Cardiac septum (tissue), 1 donor: Measurements from ENCODE around the gene BZW2. TPM values are rescaled to one million over a fixed set of nuclear protein-coding genes. Genes with fewer than 3 reads are reported as not detected.
"Not testable (repeated sequence)": the region's sequence is repeated elsewhere in the genome, so short reads cannot be mapped to it uniquely, and the experiment has no call there.

ENCODE experiments used
- DNase-seq: peaks from one replicate; pipeline ENCODE4 v3.0.0-alpha.2; 2020; ENCODE audit warnings: low spot score
- intact Hi-C: fragments of 100-400 bp; cut with DNase I; formaldehyde crosslinking; loops from one replicate; pipeline ENCODE4 v1.14.0; 2022
- total RNA-seq: library from RNA; stranded (reverse); fragmentation: NEBNext Ultra II Directional; extraction: Animal tissue kit (Norgen Biotek cat#: 25700); gene quantifications from one replicate; pipeline ENCODE4 v1.2.1, GENCODE V29; 2021
- donor health status: DM: no; HTN: no; CAD: no.

Gene BZW2
- total RNA-seq, 1 donor from 2014 or later = 285 TPM

DNA sequence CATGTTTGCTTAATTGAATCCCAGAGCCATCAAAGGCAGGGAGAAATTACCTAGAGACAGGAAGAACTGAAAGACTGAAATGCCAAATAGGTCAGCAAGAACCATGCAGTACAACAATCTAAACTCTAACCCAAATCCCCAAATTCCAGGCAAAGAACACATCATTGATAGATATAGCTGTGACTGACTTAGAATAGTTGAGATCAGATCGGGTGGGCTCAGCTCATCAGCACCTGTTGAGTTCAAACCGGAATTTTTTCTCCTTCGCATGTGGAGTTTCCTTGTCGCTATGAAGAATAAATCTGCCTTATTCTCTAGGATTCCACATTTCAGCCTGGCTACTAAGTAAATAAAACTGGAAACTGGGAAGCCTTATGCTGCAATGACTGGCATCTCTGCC is 1.8 kb upstream of the BZW2 start:
- intact Hi-C loops = loop anchor here (10.0 kb wide), 1 partner anchor 651 kb away; the partner anchor contains the start of gene AHR
- DNase-seq = no peak

GRCh38 chr7:16644636-16645592 is 1.1 kb upstream of the BZW2 start:
- no peak for DNase-seq
- intact Hi-C loops = loop anchor here (10.0 kb wide), 1 partner anchor 650 kb away; the partner anchor contains the start of gene AHR

- DNase-seq = no peak
- intact Hi-C loops = loop anchor here (10.0 kb wide), 1 partner anchor 648 kb away; the partner anchor contains the start of gene AHR
Observed at GRCh38 chr7:16646472-16647072, 591 bp downstream of the BZW2 start.

- DNase-seq = no peak
- intact Hi-C loops = loop anchor here (10.0 kb wide), 1 partner anchor 647 kb away; the partner anchor contains the start of gene AHR
Observed at GRCh38 chr7:16647435-16647960, 1.5 kb downstream of the BZW2 start.

GRCh38 chr7:16648551-16648950 is 2.6 kb downstream of the BZW2 start:
- intact Hi-C loops = loop anchor here (10.0 kb wide), 1 partner anchor 646 kb away; the partner anchor contains the start of gene AHR

DNA sequence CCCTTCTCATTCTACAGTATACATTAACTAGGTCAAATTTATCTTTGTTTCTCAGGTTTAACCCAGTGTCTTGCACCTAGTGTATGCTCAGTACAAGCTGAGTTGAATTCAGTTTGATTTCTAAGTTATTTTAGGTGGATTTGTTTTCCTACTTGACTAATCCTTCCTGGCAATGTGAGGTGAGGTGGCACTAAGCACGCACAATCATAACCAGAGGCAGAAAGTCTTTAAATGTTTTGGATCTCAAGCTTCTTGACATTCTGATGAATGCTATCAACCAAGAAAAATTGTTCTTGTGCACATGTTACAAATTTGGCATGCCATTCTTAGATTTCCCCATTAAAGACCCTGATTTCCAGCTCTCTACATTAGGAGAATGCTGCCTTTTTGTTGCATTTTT is 3.2 kb downstream of the BZW2 start:
- intact Hi-C loops = loop anchor here (10.0 kb wide), 1 partner anchor 646 kb away; the partner anchor contains the start of gene AHR

More at GRCh38 chr7:16648551-16648950, 2.6 kb downstream of the BZW2 start:
- no peak for DNase-seq

DNA sequence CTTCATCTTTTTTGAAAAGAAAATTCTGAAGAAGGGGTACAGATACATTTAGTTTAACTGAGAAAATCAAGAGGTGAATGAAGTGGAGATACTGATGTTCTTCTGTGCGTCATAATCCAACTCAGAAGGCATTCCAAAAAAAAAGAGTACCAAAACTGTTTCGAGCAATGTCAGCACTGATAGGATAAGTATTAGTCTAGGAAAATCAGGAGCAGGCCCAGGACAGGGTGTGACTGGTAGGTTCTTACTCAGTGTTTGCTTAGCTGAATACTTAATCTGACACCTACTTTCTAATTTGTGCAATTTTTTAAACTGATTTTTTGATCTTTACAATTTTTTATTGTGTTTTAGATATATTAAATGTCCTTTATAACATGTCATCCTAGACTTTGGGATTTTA is 4.3 kb downstream of the BZW2 start:
- no peak for DNase-seq
- intact Hi-C loops = no loop called here

More for the DNA sequence above, 3.2 kb downstream of the BZW2 start:
- DNase-seq = no peak

DNA sequence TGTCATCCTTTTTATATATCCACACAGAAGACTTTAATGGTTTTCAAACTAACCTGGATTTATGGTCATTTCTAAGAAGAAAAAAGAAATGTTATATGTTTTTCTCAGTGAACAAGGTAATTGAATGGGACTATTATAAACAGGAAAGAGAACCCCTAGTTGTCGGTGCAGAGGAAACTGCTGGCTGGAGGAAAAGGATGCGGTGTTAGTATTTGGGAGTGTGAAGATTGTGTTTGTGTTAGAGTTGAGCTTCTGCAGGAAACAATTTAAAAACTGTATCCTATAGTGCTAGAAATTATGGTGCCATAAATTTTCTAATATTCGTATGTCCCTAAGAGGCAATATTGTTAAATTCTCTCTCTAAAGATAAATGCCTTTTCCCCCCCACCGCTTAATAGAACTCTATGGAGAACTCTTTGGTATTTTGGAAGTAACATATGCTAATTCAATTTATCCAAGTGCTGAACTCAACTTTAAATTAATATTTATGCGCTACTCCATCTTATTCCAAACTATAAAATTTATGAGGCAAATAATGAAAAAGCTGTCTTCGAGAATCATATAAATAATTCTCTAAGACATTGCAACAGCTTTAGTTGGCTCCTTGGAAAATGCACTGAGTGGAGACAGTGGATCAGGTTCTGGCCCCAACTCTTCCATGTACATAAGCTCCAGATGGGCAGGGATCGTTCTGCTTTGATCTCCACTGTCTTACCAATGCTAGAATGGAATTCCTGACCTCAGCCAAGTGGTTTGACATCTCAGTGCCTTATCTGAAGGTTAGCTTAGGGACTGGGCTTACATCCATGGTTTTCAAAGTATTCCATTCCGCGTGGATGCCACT is 5.6 kb downstream of the BZW2 start:
- no peak for DNase-seq
- intact Hi-C loops = no loop called here

GRCh38 chr7:16652240-16652583 is 6.2 kb downstream of the BZW2 start:
- intact Hi-C loops = no loop called here
- no peak for DNase-seq

DNA sequence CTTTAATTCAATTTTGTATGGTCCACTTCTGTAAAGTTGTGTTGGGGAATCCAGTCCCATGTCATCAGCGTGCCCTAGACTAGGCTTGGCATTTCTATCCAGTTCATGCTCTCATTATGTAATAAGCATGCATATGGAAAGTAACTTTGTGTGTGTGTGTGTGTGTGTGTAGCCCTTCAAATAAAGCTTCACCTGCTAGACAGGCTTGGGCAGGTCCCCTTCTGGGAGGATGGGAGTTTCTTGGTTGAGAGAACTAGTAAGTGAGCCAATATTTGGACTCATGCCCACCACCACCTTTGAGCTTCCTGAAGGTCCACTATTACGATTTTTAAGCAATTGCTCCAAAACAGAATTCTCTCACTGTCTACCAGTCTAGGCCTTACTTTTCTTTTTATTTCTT is 6.9 kb downstream of the BZW2 start:
- intact Hi-C loops = no loop called here
- no peak for DNase-seq

DNA sequence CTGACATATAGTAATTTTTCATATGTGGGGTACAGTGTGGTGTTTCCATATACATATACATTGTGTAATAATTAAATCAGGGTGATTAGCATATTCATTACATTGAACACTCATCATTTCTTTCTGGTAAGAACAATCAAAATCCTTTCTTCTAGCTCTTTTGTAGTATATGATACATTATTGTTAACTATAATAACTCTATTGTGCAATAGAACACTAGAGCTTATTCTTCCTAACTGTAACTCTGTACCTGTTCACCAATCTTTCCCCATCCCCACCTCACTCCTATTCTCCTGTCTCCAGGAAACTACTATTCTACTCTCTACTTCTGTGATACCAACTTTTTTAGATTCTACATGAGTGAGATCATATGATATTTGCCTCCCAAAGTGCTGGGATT is 9.4 kb downstream of the BZW2 start:
- intact Hi-C loops = no loop called here
- DNase-seq = no peak

- intact Hi-C loops = no loop called here
- DNase-seq = no peak
Observed at GRCh38 chr7:16656141-16656540, 10.2 kb downstream of the BZW2 start.

DNA sequence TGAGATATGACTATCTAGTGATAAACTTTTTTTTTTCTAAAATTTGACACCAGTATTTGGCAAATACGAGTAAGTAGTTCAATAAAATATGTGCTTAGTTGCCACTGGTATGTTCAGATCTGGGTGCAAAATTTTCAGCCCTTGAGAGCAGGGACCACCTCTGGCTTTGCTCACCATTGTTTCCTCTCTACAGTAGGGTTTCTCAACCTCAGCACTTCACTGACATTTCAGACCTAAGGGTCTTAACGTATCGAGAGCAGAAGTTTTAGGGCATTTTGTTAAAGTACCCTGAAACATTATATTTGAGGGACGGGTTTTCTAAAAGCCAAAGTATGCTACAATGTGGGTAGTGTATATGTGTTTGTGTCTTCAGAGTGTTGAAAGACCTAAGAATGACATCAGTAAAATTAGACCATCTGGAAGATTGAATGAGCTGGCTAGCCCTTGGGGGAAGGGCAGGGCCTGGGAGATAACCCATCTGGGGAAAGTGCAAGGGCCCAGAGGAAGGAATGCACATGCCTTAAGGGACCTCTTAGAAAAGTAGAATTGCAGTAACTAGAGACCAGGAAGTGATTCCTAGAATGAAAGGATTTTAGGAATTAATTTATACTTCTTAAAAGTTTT is 11.8 kb downstream of the BZW2 start:
- DNase-seq = no peak

DNA sequence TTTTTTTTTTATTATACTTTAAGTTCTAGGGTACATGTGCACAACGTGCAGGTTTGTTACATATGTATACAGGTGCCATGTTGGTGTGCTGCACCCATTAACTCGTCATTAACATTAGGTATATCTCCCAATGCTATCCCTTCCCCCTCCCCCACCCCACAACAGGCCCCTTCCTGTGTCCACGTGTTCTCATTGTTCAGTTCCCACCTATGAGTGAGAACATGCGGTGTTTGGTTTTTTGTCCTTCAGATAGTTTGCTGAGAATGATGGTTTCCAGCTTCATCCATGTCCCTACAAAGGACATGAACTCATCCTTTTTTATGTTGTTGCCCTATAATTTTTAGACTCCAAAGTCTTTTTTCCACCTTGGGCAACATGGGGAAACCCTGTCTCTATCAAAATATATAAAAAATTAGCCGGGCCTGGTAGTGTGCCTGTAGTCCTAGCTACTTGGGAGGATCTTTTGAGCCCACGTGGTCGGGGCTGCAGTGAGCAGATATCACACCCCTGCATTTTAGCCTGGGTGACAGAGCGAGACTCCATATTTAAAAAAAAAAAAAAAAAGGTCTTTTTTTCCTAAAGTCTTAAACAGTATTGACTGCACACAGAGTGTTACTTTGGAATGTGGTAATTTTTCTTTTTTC is 14.0 kb downstream of the BZW2 start:
- intact Hi-C loops, DNase-seq: not testable (repeated sequence)

More for the DNA sequence above, 11.8 kb downstream of the BZW2 start:
- intact Hi-C loops = no loop called here

DNA sequence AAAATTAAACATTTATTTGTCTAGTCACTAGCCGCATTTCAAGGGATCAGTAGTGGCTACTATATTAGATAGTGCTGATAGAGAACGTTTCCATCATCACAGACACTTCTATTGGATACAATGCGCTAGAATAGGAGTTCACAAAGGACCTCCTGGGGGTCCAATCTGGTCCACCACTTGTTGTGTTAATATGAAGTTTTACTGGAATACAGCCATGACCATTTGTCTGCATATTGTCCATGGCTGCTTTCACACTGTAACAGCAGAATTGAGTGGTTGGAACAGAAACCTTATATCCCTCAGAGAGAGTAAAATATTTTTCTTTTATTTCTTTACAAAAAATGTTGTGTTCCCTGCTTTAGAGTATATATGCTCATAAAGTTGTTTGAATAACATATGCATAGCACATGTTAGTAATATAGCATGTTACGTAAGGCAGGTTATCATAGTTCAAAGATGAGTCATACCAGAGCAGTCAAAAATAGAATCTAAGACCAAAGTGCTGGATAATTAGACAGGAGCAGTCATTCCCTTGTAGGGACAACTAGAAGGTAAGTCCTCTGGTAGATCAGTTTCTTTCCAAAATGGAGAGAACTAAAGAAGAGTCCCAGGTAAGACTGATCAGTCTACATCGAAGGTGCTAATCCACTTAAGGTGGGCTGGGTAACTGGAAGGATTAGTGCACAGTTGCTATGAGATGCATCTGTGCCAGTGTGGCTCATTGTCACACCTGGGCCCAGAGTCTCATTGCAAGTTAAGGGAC is 14.9 kb downstream of the BZW2 start:
- intact Hi-C loops = no loop called here

GRCh38 chr7:16661924-16662323 is 15.9 kb downstream of the BZW2 start:
- intact Hi-C loops = no loop called here
- no peak for DNase-seq

More for the DNA sequence above, 14.9 kb downstream of the BZW2 start:
- DNase-seq = no peak

- no peak for DNase-seq
- intact Hi-C loops = no loop called here
Observed at GRCh38 chr7:16667355-16667754, 21.4 kb downstream of the BZW2 start.
